Measurements from ENCODE around the gene NOVA2. TPM values are rescaled to one million over a fixed set of nuclear protein-coding genes. Genes with fewer than 3 reads are reported as not detected.

Gene NOVA2
- total RNA-seq, 6 donors from 2014 or later, result 4.7 to 19.0 (median 13.9) TPM

- no peaks in the 10 kb centered on the region for H3K27me3 ChIP-seq
- no peak for TF ChIP-seq POLR2A (IDR thresholded peaks at IDR 0.05)
- no peak for TF ChIP-seq EP300 (IDR thresholded peaks at IDR 0.05)
- TF ChIP-seq, protein P1, sequence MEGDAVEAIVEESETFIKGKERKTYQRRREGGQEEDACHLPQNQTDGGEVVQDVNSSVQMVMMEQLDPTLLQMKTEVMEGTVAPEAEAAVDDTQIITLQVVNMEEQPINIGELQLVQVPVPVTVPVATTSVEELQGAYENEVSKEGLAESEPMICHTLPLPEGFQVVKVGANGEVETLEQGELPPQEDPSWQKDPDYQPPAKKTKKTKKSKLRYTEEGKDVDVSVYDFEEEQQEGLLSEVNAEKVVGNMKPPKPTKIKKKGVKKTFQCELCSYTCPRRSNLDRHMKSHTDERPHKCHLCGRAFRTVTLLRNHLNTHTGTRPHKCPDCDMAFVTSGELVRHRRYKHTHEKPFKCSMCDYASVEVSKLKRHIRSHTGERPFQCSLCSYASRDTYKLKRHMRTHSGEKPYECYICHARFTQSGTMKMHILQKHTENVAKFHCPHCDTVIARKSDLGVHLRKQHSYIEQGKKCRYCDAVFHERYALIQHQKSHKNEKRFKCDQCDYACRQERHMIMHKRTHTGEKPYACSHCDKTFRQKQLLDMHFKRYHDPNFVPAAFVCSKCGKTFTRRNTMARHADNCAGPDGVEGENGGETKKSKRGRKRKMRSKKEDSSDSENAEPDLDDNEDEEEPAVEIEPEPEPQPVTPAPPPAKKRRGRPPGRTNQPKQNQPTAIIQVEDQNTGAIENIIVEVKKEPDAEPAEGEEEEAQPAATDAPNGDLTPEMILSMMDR (IDR thresholded peaks at IDR 0.05), result no peak
- no peak for TF ChIP-seq POLR2AphosphoS5 (IDR thresholded peaks at IDR 0.05)
- H3K4me1 ChIP-seq, result peaks cover 32 to 45% (median 39%) of the 10 kb centered on the region in 4 donors
- WGBS, 2 donors, result 46 to 63% methylated on average over 6 to 10 of the region's 10 CpGs
- H3K4me3 ChIP-seq, result peak overlapping the region in 3 of 4 donors; percentile 72 to 84 (median 81)
- H3K9me3 ChIP-seq, result no peaks in the 10 kb centered on the region
- ATAC-seq (ENCODE audit: low FRiP score in 2 of 2), result no peak
- H3K36me3 ChIP-seq, result peaks cover 0 to 28% (median 9%) of the 10 kb centered on the region in 4 donors
- peak overlapping the region; percentile 87 to 92 (median 90) for H3K27ac ChIP-seq
- no peak for DNase-seq
Observed at GRCh38 chr19:45887200-45887710, 86.4 kb downstream of the NOVA2 start.

GRCh38 chr19:45886427-45887199 is 87.1 kb downstream of the NOVA2 start:
- H3K4me3 ChIP-seq, result peak overlapping the region; percentile 39 to 84 (median 76)
- H3K27ac ChIP-seq, result peak overlapping the region; percentile 87 to 92 (median 90)
- ATAC-seq (ENCODE audit: low FRiP score in 2 of 2) (peak; percentile 93 to 95), DNase-seq (peak; percentile 84 to 88)
- peaks cover 35 to 52% (median 42%) of the 10 kb centered on the region in 4 donors for H3K4me1 ChIP-seq
- TF ChIP-seq POLR2AphosphoS5 (IDR thresholded peaks at IDR 0.05) (peak; percentile 71 to 83), POLR2A (IDR thresholded peaks at IDR 0.05) (peak in 3 of 4 donors; percentile 33 to 65 (median 41)), EP300 (IDR thresholded peaks at IDR 0.05) (no peak)
- TF ChIP-seq, protein P1 (IDR thresholded peaks at IDR 0.05), result peak in 2 of 6 experiments; percentile 3 to 16
- 1 to 2% methylated on average over 20 to 32 of the region's 32 CpGs for WGBS, 2 donors
- no peaks in the 10 kb centered on the region for H3K27me3 ChIP-seq
- peaks cover 0 to 24% (median 9%) of the 10 kb centered on the region in 4 donors for H3K36me3 ChIP-seq
- H3K9me3 ChIP-seq, result no peaks in the 10 kb centered on the region

DNA sequence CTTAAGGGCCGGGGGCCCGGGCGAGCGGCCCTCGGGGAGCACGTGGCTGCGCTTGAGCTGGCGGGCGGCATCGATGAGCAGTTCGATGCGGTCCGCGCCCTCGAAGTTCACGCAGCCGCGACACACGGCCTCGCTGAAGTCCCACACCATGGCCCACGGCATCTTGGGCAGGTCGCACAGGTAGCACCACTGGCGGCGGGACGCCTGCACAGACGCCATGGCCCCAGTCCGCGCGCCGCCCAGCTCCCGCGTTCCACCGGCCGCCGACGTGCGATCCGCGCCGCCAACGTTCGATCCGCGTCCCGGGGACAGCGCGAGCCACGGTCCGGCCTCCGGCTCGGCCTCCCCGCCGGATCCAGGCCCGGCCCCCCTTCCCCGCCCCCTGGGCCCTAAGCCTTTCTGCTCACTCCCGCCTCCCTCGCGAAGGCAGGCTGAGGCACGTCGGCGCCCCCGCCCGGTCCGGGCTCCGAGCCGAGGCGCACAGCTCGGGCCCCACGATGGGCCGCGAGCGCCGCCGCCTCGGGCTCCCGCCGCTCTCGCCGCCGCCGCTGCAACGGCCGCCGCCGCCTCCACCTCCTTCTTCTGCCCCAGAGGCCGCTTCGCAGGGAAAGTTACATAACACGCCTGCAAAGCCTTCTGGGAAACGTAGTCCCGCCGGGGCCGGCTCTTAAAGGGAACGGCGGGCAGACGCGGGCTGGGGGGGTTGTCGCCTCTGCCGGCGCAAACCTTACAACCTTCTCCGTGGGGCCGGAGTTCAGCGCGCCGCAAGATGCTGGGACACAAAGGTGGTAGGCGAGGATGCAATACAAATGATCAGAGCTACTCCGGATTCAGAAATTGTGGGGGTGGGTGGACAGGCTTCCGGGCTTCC is 87.9 kb downstream of the NOVA2 start, which contains the start of gene IRF2BP1:
Gene IRF2BP1, minus strand, starts transcription at position 586 of the 871 bp plus-strand sequence. Its CDS starts 367 bp downstream, at position 219.
- Histone ChIP-seq H3K4me1 (peaks cover 35 to 52% (median 42%) of the 10 kb centered on the region in 4 donors), H3K9me3 (no peaks in the 10 kb centered on the region), H3K36me3 (peaks cover 0 to 21% (median 7%) of the 10 kb centered on the region in 4 donors), H3K27ac (peak within 1 kb of the TSS; percentile 87 to 92 (median 90)), H3K27me3 (no peaks in the 10 kb centered on the region), H3K4me3 (peak within 1 kb of the TSS; percentile 72 to 92 (median 82))
- ATAC-seq (ENCODE audit: low FRiP score in 2 of 2) (peak; percentile 89 to 93), DNase-seq (peak; percentile 93 to 94)
- WGBS, 2 donors, result 1% methylated on average over 23 to 41 of the region's 107 CpGs
- TF ChIP-seq, protein P1 (IDR thresholded peaks at IDR 0.05), result peak in 5 of 6 experiments; percentile 4 to 33 (median 23)
- TF ChIP-seq EP300 (IDR thresholded peaks at IDR 0.05), result no peak
- TF ChIP-seq POLR2AphosphoS5 (IDR thresholded peaks at IDR 0.05), result peak; percentile 53 to 75
- peak in 2 of 4 donors; percentile 55 to 77 for TF ChIP-seq POLR2A (IDR thresholded peaks at IDR 0.05)

- ATAC-seq (ENCODE audit: low FRiP score in 2 of 2) (no peak), DNase-seq (peak in 1 of 2 donors; percentile 81)
- WGBS, 2 donors, result 65 to 81% methylated on average over 54 to 56 of the region's 72 CpGs
- no peaks in the 10 kb centered on the region for H3K9me3 ChIP-seq
- TF ChIP-seq POLR2AphosphoS5 (IDR thresholded peaks at IDR 0.05) (no peak), POLR2A (IDR thresholded peaks at IDR 0.05) (no peak)
- TF ChIP-seq, protein P1 (IDR thresholded peaks at IDR 0.05), result no peak
- peak overlapping the region; percentile 87 to 92 (median 90) for H3K27ac ChIP-seq
- peaks cover 35 to 52% (median 42%) of the 10 kb centered on the region in 4 donors for H3K4me1 ChIP-seq
- H3K36me3 ChIP-seq, result peaks cover 0 to 12% (median 4%) of the 10 kb centered on the region in 4 donors
- H3K4me3 ChIP-seq, result peak overlapping the region; percentile 72 to 92 (median 82)
- H3K27me3 ChIP-seq, result no peaks in the 10 kb centered on the region
Observed at GRCh38 chr19:45884682-45885555, 88.7 kb downstream of the NOVA2 start.
